Mesenteric fat pad (tissue), 1 donor: ENCODE results near the gene SNX8. TPM values are rescaled to one million over a fixed set of nuclear protein-coding genes. Genes with fewer than 3 reads are reported as not detected.
"Not testable (repeated sequence)": the region's sequence is repeated elsewhere in the genome, so short reads cannot be mapped to it uniquely, and the experiment has no call there.

Source experiments
- DNase-seq: peaks from one replicate; pipeline ENCODE4 v3.0.0-alpha.2; 2020; ENCODE audit warnings: low spot score
- total RNA-seq: library from RNA; stranded (reverse); fragmentation: NEBNext Ultra II Directional; extraction: Animal tissue kit (Norgen Biotek cat#: 25700); gene quantifications from one replicate; pipeline ENCODE4 v1.2.1, GENCODE V29; 2021
- donor health status: DM: yes; HTN: yes; CAD: no.

The SNX8 gene
- total RNA-seq, 1 donor from 2014 or later = 69.0 TPM

DNA sequence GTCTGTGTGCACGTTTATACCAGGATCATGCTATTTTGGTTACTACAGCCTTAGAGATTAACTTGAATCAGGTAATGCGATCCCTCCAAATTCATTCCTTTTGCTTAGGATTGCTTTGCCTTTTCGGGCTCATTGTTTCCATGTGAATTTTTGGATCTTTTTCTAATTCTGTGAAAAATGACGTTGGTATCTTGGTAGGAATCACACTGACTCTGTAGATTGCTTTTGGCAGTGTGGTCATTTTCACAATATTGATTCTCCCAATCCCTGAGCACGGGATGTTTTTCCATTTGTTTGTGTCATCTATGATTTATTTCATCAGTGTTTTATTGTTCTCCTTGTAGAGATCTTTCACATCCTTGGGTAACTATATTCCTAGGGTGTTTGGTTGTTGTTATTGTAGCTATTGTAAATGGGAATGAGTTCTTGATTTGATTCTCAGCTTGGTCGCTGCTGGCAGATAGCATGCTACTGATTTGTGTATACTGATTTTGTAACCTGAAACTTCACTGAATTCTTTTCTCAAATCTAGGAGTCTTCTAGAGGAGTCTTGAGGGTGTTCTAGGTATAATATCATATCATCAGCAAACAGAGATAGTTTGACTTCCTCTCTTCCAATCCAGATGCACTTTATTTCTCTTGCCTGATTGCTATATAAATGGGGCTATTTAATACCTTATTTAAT, 18.2 kb downstream of the SNX8 start:
- no peak for DNase-seq

DNA sequence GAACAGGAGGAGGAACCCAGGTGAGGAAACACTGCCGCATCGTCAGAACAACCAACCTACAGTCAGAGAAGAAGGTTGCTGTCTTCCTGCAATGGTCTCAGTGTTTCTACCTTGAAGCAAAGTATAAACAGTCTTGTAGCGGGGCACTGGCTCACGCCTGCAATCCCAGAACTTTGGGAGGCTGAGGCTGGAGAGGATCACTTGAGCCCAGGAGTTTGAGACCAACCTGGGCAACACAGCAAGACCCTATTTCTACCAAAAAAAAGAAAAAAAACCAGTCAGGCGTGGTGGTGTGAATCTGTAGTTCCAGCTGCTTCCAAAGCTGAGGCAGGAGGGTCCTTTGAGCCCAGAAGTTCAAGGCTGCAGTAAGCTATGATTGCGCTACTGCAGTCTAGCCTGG, 23.4 kb downstream of the SNX8 start:
- no peak for DNase-seq

DNA sequence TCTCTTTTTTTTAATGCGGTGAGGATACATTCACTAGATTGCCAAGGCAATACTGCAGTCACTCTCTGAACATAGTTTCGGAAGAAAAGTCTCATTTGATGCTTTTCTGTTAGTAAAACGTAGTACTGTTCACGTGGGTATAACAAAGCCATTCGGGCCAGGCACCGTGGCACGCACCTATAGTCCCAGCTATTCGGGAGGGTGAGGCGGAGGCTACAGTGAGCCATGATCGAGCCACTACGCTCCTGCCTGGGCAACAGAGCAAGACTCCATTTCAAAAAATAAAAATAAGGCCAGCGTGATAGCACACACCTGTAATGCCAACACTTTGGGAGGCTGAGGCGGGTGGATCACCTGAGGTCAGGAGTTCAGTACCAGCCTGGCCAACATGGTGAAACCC, 24.6 kb downstream of the SNX8 start:
- no peak for DNase-seq

DNA sequence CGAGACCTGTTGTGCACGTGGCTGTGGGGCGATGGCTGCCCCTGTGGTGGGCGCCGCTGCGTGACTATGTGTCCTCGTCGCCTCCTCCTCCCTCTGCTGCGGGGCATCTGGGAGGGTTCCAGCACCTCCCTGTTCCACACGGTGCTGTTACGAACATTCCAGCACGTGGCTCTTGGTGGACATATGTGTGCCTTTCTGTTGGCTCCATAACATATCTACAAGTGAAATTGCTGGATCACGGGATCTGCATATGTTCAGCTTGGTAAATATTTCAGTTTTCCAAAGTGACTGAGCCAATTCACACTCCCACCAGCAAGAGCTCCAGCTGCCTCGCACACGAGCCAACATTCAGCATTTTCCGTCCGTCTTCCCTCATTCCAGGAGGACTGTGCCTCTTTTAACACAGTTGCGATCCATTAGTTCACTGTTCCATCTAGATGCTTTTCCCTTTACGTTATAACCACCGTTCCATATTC, 25.1 kb downstream of the SNX8 start:
- no peak for DNase-seq

DNA sequence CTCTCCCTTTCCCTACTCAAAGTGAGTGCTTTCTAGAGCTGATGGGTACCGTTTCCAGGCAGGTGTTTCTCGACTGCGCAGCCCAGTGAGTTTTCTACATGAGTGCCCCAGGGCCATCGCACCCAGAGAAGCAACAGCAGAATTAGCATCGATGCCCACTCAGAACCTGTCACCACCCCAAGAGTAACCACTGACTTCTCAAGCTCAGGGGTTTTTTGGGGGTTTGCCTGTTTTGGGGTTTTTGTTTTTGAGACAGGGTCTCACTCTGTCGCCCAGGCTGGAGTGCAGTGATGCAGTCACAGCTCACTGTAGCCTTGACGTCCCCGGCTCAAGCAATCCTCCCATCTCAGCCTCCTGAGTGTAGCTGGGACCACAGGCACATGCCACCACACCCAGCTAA, 25.7 kb downstream of the SNX8 start:
- DNase-seq = no peak

DNA sequence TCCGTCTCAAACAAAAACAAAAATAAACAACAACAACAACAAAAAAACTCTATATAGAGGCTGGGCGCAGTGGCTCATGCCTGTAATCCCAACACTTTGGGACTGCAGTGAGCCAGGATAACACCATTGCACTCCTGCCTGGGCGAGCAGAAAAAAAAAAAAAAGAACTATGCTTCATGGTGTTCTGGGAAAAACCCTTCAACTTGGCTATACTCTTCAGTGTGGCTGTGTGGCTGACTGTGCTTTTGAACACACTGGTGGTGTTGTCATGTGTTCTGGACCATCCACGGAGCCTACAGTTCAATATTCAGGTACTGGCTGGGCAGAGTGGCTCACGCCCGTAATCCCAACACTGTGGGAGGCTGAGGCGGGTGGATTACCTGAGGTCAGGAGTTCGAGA, 26.5 kb downstream of the SNX8 start:
- DNase-seq = no peak

DNA sequence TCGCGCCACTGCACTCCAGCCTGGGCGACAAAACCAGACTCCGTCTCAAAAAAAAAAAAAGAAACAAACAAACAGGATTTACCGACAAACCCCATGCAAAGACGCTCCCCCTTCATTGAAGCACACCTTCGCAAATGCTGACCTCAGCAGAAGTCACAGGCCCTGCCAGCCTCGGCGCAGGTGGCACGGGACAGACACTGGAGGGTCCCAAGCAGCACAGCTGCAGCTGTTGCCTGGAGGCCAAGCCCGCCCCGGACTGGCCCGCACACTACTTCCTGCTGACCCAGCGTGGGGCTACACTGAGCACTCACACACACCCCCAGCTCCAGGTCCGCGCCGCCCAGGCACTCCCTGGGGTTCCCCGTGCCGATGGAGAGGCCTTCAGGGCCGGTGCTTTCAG, 31.2 kb downstream of the SNX8 start:
- no peak for DNase-seq

DNA sequence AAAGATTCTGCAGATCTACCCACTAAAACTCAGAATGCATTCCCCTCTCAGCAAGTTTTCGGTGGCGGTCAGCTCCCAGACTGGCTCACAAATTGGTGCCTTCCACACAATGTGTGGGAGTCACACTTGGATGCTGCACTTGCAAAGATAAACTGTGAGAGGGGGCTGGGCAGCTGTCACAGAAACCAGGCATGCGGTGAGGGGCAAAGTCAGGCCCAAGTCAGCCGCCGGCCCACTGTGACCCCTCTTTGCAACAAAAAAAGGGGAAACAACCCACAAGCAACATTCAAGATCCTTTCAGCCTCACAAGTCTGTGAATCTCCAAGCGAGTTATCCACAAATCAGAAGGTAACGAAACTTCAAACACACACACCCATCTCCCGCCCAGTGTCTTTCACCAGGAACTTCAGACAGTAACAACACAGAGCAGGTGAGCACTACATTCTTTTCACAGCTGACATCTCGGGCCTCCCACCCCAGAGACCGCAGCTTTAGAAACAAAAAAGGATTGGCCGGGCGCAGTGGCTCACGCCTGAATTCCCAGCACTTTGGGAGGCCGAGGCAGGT, 32.0 kb downstream of the SNX8 start:
- no peak for DNase-seq

DNA sequence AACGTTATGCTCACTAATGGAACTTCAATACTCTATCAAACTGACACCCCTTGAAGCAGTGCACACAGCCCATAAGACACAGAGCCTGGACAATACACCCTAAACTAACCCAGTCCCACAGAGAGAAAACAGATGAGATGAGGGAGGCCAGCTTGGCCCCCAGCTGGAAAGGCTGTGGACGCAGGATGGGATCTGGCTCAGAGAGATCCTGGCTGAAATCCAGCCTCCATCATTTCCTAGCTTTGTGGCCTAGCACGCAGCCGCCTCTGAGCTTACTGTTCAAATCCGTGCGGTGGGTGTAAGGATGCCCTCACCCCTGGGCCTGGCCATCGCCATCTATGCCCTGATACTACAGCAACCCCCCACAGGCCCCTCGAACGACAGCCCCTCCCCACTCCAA, 32.7 kb downstream of the SNX8 start:
- DNase-seq = no peak

DNA sequence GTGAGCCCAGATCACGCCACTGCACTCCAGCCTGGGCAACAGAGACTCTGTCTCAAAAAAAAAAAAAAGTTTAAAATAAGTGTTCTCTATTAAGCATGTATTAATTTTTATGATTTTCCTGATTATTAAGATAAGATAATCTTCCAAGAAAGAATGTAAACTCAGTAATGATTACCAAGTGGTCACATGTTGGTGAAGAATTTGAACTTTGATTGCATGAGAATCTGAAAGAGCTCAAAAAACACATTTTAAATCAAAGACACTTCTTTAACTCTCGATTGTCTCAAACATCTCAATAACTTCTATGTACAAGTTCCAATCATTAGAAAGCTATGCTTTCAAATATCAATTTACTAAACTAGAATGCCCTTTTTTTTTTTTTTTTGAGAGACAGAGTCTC, 33.8 kb downstream of the SNX8 start:
- DNase-seq = no peak

DNA sequence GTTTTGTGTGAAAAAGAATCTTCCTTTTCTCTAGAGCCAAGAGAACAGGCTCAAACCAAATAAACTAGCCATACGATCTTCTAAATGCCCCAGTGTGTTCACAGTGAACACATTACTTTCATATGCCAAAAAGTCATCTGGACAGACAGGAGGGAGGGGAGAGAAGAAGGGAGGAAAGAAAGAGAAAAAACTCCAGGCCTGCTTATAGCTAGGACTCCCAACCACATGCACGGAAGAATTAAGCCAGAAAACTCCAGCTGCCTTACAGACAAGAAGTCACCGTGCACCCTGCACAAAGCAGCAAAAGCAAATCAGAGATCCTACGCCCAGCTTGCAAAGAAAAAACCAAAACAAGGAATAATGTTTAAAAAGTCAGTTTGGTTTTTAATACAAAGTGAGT, 34.3 kb downstream of the SNX8 start:
- DNase-seq = no peak

DNA sequence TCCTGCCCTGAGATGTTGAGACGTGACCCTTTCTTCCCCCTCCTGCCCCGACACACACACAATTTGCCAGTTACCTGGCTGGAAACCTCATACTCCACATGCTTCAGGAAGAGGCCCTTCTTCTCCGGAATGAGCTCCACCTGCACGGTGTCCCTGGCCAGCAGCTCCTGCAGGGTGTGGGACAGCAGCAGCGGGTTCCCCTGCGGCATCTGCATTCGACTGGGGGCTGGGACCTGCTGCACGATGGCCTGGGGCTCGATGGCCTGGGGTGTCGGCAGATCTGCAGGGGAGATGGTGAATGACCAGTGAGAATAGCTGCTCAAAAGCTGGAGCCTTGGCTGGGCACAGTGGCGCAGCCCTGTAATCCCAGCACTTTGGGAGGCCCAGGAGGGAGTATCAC, 36.2 kb downstream of the SNX8 start:
- no peak for DNase-seq

DNA sequence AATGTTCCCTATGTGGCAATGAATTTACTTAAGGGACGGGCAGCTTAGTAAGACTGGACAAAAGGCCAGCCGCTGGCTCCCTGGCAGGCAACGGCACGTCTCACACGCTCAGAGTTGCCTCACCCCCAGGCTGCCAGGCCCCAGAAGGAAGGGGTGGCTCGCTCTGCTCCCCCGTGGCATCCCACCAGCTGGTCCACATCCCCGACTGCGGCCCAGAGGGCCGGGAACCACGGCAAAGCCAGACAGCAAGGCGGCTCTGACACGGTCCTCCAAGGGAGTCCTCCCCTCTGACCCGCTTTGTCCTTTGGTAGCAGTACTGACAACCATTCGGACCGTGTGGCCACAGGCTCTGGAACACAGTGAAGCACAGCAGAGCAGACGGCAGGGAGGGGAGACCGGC, 38.1 kb downstream of the SNX8 start:
- DNase-seq = no peak

DNA sequence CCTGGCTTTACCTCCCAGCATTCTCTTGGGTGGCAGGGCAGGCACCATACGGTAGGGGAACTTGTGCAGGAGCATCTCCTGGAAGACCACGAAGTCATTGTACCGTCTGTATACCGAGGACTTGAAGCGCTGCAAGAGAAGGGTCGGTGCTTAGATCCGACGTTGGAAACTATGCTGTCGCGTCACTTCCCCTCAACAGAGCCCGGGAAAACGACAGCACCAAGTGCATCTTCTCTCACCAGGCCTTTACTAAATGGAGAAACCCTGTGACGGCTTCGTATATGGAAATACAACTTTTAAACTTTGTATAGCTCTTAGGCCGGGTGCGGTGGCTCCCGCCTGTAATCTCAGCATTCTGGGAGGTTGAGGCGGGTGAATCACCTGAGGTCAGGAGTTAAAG, 39.1 kb downstream of the SNX8 start:
- DNase-seq = no peak

DNA sequence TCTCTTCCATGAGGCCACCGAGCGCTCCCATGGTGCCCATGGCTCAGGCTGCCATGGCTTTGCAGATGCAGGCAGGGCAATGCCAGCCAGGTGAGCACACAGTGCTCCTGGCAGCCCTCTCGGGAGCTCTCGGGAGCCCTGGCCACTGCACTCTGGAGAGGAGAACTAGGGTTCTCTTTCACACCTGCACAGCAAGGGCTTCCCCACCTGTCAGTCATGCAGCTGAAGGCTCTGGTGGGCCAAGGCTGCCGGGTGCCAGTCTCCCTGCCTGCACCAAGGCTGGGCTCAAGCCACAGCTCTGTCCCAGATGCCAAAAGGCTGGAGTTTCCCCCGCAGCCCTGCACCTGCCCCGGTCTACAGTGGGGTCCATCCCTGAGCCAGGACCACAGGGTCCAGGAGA, 39.6 kb downstream of the SNX8 start:
- no peak for DNase-seq

DNA sequence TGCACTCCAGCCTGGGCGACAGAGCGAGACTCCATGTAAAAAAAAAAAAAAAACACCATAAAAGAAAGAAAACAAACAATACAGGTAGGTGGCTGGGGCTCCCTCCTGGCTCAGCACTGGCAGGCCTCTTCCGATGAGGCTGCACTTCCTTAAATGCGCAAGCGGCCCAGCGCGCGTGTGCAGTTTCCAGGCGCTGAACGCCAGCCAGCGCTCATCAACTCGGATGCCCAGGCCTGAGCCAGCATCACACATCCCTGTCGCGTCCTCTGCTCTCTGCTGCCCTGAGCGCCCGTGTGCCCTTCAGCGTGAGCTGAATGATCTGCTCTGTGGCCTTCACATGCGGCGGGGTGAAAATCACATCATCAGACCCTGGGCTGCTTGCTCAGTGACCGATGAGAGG, 40.4 kb downstream of the SNX8 start:
- no peak for DNase-seq

DNA sequence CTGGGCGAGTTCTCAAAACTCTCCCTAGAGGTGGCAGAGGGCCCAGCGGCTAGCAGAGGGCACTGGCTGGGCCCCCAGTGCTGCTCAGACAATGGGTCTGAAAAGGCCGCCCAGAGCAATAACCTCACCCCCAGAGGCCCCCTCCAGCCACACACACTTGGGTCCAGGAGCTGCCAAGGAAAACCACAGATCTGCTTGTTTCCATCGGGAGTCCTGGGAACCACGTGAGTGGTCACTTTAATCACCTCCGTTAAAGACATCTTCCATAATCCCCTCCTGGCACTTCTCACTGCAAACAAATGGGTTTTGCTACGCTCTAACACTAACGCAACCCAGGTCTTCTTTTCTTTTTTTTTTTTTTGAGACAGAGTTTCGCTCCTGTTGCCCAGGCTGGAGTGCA, 42.2 kb downstream of the SNX8 start:
- DNase-seq = no peak

DNA sequence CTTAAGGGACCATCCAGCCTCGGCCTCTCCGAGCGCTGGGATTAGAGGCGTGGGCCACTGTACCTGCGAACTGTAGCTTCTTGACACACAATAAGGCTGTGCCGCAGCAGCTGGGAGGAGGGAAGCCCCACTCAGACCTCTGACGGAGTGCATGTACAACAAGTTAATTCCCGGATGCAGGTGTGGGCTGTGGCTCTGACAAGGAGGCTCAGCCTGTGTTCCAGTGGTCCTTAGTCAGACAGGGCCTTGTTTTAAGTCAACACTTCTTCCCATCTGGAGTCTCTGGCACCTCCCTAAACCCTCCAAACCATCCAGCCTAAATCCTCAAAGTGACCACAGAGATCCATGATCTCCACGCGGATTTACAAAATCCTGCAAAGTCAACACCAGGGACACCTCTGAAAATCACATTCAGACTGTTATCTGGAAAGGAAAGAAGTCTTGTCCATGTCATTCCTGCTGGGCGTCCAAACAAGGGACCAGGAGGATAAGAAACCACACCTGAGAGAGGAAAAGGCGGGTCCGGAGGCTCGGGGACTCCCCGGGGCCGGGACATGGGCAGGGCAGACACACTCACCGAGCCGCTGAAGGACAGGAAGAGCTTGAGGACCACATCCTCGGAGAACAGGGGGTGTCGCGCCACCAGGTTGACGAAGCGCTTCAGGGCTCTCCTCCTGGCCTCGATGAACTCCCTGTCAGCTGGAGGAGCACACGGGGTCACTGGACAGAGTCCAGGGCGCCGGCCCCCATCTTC, 42.8 kb downstream of the SNX8 start:
- DNase-seq = no peak

DNA sequence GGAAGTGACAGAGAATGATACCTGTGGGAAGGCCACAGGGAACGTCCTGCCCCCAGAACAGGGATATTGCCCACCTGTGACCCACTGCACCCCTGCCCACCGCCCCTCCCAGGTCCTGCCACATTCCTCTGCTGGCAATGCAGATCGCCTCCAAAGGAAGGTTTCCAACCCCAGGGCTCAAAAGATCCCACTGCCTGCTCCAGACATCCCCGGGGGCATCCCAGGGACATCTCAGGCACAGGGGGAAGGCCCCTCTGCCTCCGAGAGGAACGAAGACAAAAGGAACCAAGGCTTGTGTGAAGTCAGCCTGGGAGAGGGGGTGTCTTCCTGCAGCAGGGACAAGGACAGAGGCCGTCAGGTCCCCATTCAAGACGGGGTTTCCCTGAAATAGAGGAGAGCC, 43.7 kb downstream of the SNX8 start:
- DNase-seq = no peak

DNA sequence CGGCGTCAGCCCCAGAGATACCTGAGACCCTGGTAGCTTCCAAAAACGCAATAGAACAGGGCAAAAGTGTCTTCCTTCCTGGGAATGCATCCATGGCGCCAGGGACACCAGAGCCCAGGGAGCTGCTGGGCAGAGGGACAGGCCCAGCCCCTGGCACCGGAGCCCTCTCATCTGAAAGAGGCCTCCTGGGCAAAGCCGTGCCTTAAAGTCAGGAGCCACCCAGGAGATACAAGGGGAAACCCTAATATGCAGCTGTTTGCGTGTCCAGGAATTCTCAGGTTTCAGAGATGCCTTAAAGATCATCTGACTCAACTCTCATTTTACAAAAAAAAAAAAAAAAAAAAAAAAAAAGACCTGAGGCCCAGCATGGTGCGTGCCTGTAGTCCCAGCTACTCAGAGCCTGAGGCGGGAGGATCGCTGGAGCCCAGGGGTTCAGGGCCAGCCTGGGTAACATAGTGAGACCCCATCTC, 44.2 kb downstream of the SNX8 start:
- no peak for DNase-seq

DNA sequence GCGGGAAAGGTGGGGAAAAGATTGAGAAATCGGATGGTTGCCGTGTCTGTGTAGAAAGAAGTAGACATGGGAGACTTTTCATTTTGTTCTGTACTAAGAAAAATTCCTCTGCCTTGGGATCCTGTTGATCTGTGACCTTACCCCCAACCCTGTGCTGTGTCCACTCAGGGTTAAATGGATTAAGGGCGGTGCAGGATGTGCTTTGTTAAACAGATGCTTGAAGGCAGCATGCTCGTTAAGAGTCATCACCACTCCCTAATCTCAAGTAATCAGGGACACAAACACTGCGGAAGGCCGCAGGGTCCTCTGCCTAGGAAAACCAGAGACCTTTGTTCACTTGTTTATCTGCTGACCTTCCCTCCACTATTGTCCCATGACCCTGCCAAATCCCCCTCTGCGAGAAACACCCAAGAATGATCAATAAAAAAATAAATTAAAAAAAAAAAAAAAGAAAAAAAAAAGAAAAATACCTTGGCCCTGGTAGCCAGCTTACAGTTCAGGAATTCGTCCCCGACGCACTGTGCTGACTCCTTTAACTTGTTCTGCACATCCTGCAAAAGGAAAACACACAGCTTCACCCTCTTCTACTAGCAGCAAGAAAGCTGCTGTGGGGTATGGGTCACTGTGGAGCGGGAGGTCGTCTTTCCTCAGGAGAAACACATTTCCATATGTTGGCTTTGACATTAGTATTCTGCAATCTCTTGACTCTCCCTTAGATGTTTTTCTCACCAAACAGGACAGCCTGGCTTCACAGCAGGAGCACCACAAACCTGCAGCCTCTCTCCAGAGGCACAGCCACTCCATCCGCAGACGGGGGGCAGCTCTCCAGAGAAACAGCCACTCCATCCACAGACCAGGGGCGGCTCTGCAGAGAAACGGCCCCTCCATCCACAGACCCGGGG, 44.9 kb downstream of the SNX8 start:
- DNase-seq = not testable (repeated sequence)

DNA sequence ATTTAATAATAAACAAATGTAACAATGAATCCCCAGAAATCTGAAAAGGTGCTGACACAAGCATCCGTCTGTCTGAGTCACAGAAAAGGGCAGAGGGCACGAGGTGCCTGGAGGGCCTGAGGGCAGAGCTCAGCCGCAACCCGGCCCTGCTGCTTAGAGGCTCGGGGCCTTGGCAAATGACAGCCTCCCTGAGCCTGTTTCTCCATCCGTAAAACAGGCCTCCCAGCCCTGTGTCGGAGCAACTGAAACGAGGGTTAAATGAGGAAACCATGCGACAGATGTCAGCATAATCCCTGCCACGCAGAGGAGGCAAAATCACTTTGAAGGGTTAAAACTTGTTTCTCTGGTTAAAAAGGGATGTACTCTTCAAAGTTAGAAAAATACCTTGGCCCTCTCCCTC, 47.3 kb downstream of the SNX8 start:
- no peak for DNase-seq
